HepG2 (cell line): ENCODE data around the gene MAOB.

ENCODE experiments used
- CEBPB ChIP-seq: IDR thresholded peaks from 2 replicates; pipeline ENCODE4 v1.6.1; 2011; ENCODE audit warnings: low read depth, low read length, improper control_type of control experiment, borderline replicate concordance
- ELF1 ChIP-seq: sonication (generic); formaldehyde crosslinking; IDR thresholded peaks from 2 replicates; pipeline ENCODE4 v1.4.0; 2020; ENCODE audit warnings: missing genetic modification reagents
- EZH2 ChIP-seq: conservative IDR thresholded peaks from 2 replicates; pipeline ENCODE4 v1.6.1; 2012; ENCODE audit warnings: mild to moderate bottlenecking, low read depth, low read length, moderate library complexity
- FOXP1 ChIP-seq, 2 experiments: fragments of 450-650 bp in 1 of 2; IDR thresholded peaks; 2 replicates each; pipeline ENCODE4 v1.6.1; 2017 to 2018; ENCODE audit warnings: antibody characterized with exemption in 1 of 2
- GABPA ChIP-seq, 2 experiments: IDR thresholded peaks; 2 replicates each; pipeline ENCODE4 v1.6.1; 2011 to 2016; ENCODE audit warnings: low read depth in 2 of 2, low read length in 1 of 2, missing biosample characterization in 1 of 2, missing genetic modification characterization in 1 of 2
- IRF2 ChIP-seq: IDR thresholded peaks from 2 replicates; pipeline ENCODE4 v1.6.1; 2018; ENCODE audit warnings: missing genetic modification reagents, missing compliant biosample characterization
- JUN ChIP-seq: sonication (generic); formaldehyde crosslinking; IDR thresholded peaks from 2 replicates; pipeline ENCODE4 v1.4.0; 2020; ENCODE audit warnings: mild to moderate bottlenecking, missing genetic modification reagents
- KDM5A ChIP-seq: fragments of 200-600 bp; sonication (generic); IDR thresholded peaks from 2 replicates; pipeline ENCODE4 v1.7.0; 2018; ENCODE audit warnings: antibody characterized with exemption, mild to moderate bottlenecking, low read length, borderline replicate concordance
- RFX5 ChIP-seq: IDR thresholded peaks from 2 replicates; pipeline ENCODE4 v1.6.1; 2011; ENCODE audit warnings: low read depth, low read length, improper control_type of control experiment
- ZNF138 ChIP-seq: sonication (generic); formaldehyde crosslinking; IDR thresholded peaks from 2 replicates; pipeline ENCODE4 v1.5.0; 2020; ENCODE audit warnings: mild to moderate bottlenecking, low read depth, missing genetic modification reagents
- ZNF577 ChIP-seq: sonication (generic); formaldehyde crosslinking; IDR thresholded peaks from 2 replicates; pipeline ENCODE4 v1.4.0; 2020; ENCODE audit warnings: mild to moderate bottlenecking, low read depth, missing genetic modification reagents, borderline replicate concordance
- TF ChIP-seq, protein P1 (sequence below): sonication (generic); formaldehyde crosslinking; IDR thresholded peaks from 2 replicates; pipeline ENCODE4 v1.9.0; 2021; ENCODE audit warnings: missing genetic modification reagents, mild to moderate bottlenecking, borderline replicate concordance
- TF ChIP-seq, protein P2 (sequence below): IDR thresholded peaks from 2 replicates; pipeline ENCODE4 v1.6.1; 2012; ENCODE audit warnings: inconsistent platforms
- TF ChIP-seq, protein P3 (sequence below): sonication (generic); formaldehyde crosslinking; IDR thresholded peaks from 2 replicates; pipeline ENCODE4 v1.4.0; 2020; ENCODE audit warnings: missing genetic modification reagents, borderline replicate concordance

DNA sequence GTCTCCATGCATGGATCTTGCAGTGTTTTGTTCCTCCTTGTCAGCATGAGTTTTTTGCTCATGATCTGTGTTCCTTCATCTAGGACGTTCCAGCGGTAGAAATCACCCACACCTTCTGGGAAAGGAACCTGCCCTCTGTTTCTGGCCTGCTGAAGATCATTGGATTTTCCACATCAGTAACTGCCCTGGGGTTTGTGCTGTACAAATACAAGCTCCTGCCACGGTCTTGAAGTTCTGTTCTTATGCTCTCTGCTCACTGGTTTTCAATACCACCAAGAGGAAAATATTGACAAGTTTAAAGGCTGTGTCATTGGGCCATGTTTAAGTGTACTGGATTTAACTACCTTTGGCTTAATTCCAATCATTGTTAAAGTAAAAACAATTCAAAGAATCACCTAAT, 138.0 kb downstream of the MAOB start:
- no peak for TF ChIP-seq EZH2
- TF ChIP-seq FOXP1 (IDR thresholded peaks at IDR 0.05), result no peak
- no peak for TF ChIP-seq FOXP1 (CRISPR knock-in tag; IDR thresholded peaks at IDR 0.05)
- no peak for TF ChIP-seq KDM5A
- TF ChIP-seq RFX5, result no peak
- TF ChIP-seq, protein P1, sequence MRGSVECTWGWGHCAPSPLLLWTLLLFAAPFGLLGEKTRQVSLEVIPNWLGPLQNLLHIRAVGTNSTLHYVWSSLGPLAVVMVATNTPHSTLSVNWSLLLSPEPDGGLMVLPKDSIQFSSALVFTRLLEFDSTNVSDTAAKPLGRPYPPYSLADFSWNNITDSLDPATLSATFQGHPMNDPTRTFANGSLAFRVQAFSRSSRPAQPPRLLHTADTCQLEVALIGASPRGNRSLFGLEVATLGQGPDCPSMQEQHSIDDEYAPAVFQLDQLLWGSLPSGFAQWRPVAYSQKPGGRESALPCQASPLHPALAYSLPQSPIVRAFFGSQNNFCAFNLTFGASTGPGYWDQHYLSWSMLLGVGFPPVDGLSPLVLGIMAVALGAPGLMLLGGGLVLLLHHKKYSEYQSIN, result no peak
- TF ChIP-seq ZNF577 (CRISPR knock-in tag), result no peak
- no peak for TF ChIP-seq ELF1
- no peak for TF ChIP-seq GABPA (IDR thresholded peaks at IDR 0.05; ENCODE audit: low read depth, low read length)
- TF ChIP-seq GABPA (CRISPR knock-in tag; IDR thresholded peaks at IDR 0.05; ENCODE audit: low read depth), result no peak
- TF ChIP-seq CEBPB, result no peak
- TF ChIP-seq JUN (CRISPR knock-in tag), result no peak
- TF ChIP-seq, protein P2, sequence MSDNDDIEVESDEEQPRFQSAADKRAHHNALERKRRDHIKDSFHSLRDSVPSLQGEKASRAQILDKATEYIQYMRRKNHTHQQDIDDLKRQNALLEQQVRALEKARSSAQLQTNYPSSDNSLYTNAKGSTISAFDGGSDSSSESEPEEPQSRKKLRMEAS, result no peak
- TF ChIP-seq, protein P3, sequence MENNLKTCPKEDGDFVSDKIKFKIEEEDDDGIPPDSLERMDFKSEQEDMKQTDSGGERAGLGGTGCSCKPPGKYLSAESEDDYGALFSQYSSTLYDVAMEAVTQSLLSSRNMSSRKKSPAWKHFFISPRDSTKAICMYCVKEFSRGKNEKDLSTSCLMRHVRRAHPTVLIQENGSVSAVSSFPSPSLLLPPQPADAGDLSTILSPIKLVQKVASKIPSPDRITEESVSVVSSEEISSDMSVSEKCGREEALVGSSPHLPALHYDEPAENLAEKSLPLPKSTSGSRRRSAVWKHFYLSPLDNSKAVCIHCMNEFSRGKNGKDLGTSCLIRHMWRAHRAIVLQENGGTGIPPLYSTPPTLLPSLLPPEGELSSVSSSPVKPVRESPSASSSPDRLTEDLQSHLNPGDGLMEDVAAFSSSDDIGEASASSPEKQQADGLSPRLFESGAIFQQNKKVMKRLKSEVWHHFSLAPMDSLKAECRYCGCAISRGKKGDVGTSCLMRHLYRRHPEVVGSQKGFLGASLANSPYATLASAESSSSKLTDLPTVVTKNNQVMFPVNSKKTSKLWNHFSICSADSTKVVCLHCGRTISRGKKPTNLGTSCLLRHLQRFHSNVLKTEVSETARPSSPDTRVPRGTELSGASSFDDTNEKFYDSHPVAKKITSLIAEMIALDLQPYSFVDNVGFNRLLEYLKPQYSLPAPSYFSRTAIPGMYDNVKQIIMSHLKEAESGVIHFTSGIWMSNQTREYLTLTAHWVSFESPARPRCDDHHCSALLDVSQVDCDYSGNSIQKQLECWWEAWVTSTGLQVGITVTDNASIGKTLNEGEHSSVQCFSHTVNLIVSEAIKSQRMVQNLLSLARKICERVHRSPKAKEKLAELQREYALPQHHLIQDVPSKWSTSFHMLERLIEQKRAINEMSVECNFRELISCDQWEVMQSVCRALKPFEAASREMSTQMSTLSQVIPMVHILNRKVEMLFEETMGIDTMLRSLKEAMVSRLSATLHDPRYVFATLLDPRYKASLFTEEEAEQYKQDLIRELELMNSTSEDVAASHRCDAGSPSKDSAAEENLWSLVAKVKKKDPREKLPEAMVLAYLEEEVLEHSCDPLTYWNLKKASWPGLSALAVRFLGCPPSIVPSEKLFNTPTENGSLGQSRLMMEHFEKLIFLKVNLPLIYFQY (CRISPR knock-in tag), result no peak
- no peak for TF ChIP-seq IRF2 (CRISPR knock-in tag)
- no peak for TF ChIP-seq ZNF138 (CRISPR knock-in tag)
